SU-DHL-6 (cell line): ENCODE results near the gene ATP6V0C.

Source experiments
- H2AFZ ChIP-seq: fragments of 200-600 bp; sonication (generic); 2 replicates; pipeline ENCODE4 v1.6.1; 2014; ENCODE audit warnings: low read depth, mild to moderate bottlenecking, moderate library complexity, mixed read lengths, antibody characterized with exemption, low read length; ENCODE audit not compliant: severe bottlenecking
- H3F3A ChIP-seq: fragments of 200-600 bp; shearing (Covaris generic); 2 replicates; pipeline ENCODE4 v1.6.0; 2016; ENCODE audit warnings: antibody characterized with exemption, mild to moderate bottlenecking; ENCODE audit not compliant: insufficient read depth
- H3K27ac ChIP-seq: fragments of 200-600 bp; sonication (generic); 2 replicates; pipeline ENCODE4 v1.5.1; 2016; ENCODE audit warnings: low read depth, mild to moderate bottlenecking, low read length, moderate library complexity, mixed read lengths
- H3K27me3 ChIP-seq: fragments of 200-600 bp; sonication (generic), shearing (Covaris generic); 2 replicates; pipeline ENCODE4 v1.6.0; 2014; ENCODE audit warnings: mild to moderate bottlenecking, low read length
- H3K36me3 ChIP-seq: fragments of 200-600 bp; sonication (generic); 2 replicates; pipeline ENCODE4 v1.6.1; 2014; ENCODE audit warnings: mild to moderate bottlenecking, low read length, mixed read lengths
- H3K4me2 ChIP-seq: fragments of 300-600, 200-600 bp; shearing (Covaris generic), sonication (generic); 2 replicates; pipeline ENCODE4 v1.6.0; 2014; ENCODE audit warnings: low read length, low read depth, mild to moderate bottlenecking; ENCODE audit not compliant: poor library complexity, severe bottlenecking
- H3K4me3 ChIP-seq: fragments of 200-600 bp; sonication (generic); 2 replicates; pipeline ENCODE4 v1.5.1; 2014; ENCODE audit warnings: antibody characterized with exemption, low read length, mild to moderate bottlenecking, mixed read lengths; ENCODE audit not compliant: insufficient read depth, poor library complexity, severe bottlenecking
- H3K79me2 ChIP-seq: fragments of 200-600 bp; sonication (generic); 2 replicates; pipeline ENCODE4 v1.6.1; 2014; ENCODE audit warnings: mild to moderate bottlenecking, low read length, moderate library complexity; ENCODE audit not compliant: insufficient read depth
- H3K9ac ChIP-seq: fragments of 200-600 bp; sonication (generic); 2 replicates; pipeline ENCODE4 v1.7.0; 2014; ENCODE audit warnings: mild to moderate bottlenecking, low read length
- H3K9me2 ChIP-seq: fragments of 200-600 bp; sonication (generic); replicated peaks from 2 replicates; pipeline ENCODE4 v1.6.1; 2014; ENCODE audit warnings: low read length; ENCODE audit not compliant: insufficient read depth
- H3K9me3 ChIP-seq: fragments of 200-600 bp; sonication (generic); 2 replicates; pipeline ENCODE4 v1.6.1; 2014; ENCODE audit warnings: low read length, mixed read lengths; ENCODE audit not compliant: insufficient read depth
- H4K20me1 ChIP-seq: fragments of 200-600 bp; sonication (generic); 2 replicates; pipeline ENCODE4 v1.6.1; 2014; ENCODE audit warnings: low read depth, mild to moderate bottlenecking, antibody characterized with exemption, low read length, moderate library complexity, mixed read lengths
- EZH2phosphoT487 ChIP-seq: fragments of 200-600 bp; sonication (generic), shearing (Covaris generic); conservative IDR thresholded peaks from 2 replicates; pipeline ENCODE4 v1.6.1; 2018; ENCODE audit warnings: mild to moderate bottlenecking, antibody characterized with exemption, low read length, moderate library complexity, mixed read lengths
- TF ChIP-seq, protein P1 (sequence below): fragments of 200-600 bp; sonication (generic); IDR thresholded peaks from one replicate; pipeline ENCODE4 v1.5.1; 2017; ENCODE audit warnings: antibody characterized with exemption, mild to moderate bottlenecking, low read length, moderate library complexity; ENCODE audit not compliant: insufficient read depth, poor library complexity, severe bottlenecking

The ATP6V0C gene

DNA sequence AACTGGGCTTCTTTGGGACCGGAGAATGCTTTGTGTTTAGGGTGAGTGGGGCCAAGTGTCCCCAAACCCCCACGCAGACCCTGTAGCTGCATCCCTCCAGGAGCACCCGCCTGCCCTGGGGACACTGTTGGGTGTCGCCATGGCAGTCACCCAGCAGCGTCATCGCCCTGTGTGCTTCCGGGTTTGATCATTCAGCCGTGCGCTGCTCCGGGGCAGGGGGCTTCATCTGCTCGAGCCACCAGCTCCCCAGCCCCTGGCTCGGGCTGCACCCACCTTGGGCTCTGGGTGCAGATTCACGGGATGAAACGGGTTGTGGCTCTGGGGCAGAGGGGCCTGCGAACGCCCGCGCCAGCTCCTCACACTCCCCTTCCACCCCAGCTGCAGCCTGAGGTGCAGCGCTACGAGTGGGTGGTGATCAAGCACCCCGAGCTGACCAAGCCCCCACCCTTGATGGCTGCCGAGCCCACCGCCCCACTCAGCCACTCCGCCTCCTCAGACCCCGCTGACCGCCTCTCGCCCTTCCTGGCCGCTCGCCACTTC, 13.8 kb upstream of the ATP6V0C start:
- no peaks in the 10 kb centered on the region for H4K20me1 ChIP-seq
- H2AFZ ChIP-seq: no peak overlapping the region
- no peak overlapping the region for H3K27ac ChIP-seq
- no peaks in the 10 kb centered on the region for H3K9me3 ChIP-seq
- no peaks in the 10 kb centered on the region for H3K79me2 ChIP-seq
- no peaks in the 10 kb centered on the region for H3K9me2 ChIP-seq
- H3K27me3 ChIP-seq: no peaks in the 10 kb centered on the region
- no peak overlapping the region for H3K4me3 ChIP-seq
- no peak overlapping the region for H3K4me2 ChIP-seq
- no peak for TF ChIP-seq EZH2phosphoT487
- TF ChIP-seq, protein P1, sequence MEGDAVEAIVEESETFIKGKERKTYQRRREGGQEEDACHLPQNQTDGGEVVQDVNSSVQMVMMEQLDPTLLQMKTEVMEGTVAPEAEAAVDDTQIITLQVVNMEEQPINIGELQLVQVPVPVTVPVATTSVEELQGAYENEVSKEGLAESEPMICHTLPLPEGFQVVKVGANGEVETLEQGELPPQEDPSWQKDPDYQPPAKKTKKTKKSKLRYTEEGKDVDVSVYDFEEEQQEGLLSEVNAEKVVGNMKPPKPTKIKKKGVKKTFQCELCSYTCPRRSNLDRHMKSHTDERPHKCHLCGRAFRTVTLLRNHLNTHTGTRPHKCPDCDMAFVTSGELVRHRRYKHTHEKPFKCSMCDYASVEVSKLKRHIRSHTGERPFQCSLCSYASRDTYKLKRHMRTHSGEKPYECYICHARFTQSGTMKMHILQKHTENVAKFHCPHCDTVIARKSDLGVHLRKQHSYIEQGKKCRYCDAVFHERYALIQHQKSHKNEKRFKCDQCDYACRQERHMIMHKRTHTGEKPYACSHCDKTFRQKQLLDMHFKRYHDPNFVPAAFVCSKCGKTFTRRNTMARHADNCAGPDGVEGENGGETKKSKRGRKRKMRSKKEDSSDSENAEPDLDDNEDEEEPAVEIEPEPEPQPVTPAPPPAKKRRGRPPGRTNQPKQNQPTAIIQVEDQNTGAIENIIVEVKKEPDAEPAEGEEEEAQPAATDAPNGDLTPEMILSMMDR: no peak
- no peak overlapping the region for H3K9ac ChIP-seq
- H3K36me3 ChIP-seq: no peaks in the 10 kb centered on the region
- H3F3A ChIP-seq: peaks cover 2% of the 10 kb centered on the region; the same call in 1 of the 2 replicates

DNA sequence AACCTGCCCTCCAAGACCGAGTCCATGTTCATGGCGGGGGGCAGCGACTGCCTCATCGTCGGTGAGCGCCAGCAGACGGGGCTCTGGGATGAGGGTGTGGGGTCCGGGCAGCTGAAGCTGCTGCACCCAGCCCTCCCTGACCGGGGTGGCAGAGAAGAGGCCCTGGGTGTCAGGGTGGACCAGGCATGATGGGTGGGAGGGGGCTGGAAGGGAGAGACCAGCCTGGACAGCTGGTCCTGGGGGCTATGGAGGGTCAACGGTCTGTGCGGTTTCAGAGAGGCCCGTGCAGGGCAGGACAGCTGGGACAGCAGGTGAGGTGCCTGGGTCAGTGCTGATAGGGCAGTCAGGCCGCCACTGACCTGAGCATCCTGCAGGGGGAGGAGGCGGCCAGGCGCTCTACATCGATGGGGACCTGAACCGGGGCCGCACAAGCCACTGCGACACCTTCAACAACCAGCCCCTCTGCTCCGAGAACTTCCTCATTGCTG, 13.3 kb upstream of the ATP6V0C start:
- no peaks in the 10 kb centered on the region for H3K36me3 ChIP-seq
- no peaks in the 10 kb centered on the region for H3K27me3 ChIP-seq
- no peak overlapping the region for H3K4me2 ChIP-seq
- no peaks in the 10 kb centered on the region for H3K9me2 ChIP-seq
- no peak overlapping the region for H3K9ac ChIP-seq
- H4K20me1 ChIP-seq: no peaks in the 10 kb centered on the region
- H3K9me3 ChIP-seq: no peaks in the 10 kb centered on the region
- no peak overlapping the region for H3K4me3 ChIP-seq
- peaks cover 2% of the 10 kb centered on the region; the same call in 1 of the 2 replicates for H3F3A ChIP-seq
- TF ChIP-seq, protein P1: no peak
- TF ChIP-seq EZH2phosphoT487: no peak
- no peak overlapping the region for H2AFZ ChIP-seq
- no peak overlapping the region for H3K27ac ChIP-seq
- no peaks in the 10 kb centered on the region for H3K79me2 ChIP-seq

DNA sequence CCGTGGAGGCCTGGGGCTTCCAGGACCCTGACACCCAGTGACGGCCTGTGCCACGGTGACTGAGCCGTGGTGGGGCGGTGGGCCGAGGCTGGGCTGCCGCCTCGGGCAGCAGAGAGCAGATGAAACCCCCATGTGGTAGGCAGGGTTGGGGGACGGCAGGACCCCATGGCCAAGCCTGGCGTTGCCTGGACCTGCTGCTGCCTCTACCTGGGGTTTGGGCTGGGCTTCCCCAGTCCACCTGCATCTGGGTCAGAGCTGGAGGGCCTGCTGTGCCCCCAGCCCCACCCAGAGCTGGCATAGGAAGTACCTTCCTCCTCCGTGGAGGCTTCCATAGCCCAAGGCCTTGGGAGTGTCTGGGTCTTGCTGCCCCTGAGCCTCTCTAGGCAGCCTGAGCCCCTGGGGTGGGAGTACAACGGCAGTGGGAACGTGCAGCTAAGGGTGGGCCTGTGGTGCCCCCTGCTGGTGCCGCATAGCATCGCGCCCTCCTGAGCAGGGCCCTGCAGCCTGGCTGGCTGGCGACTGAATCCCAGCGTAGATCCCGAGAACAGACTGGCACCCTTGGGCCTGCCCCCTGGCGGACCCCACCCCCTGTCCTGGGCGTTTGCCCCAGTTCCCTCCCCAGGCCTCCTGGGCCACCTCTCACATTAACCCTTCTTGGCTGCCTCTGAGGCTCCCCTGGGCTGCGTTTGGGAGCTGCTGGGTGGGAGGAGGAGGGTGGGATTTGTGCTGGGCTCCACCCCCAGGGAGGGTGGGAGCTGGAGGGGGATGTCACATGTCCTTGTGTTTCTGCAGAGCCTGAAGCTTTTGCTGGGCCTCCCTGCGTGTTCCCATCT, 12.6 kb upstream of the ATP6V0C start:
- Histone ChIP-seq H3K79me2 (no peaks in the 10 kb centered on the region), H3K27ac (no peak overlapping the region), H3K9ac (no peak overlapping the region), H3K4me3 (no peak overlapping the region), H4K20me1 (no peaks in the 10 kb centered on the region), H3K4me2 (no peak overlapping the region), H3K27me3 (no peaks in the 10 kb centered on the region), H3K9me3 (no peaks in the 10 kb centered on the region), H2AFZ (no peak overlapping the region), H3K36me3 (no peaks in the 10 kb centered on the region), H3K9me2 (no peaks in the 10 kb centered on the region), H3F3A (peaks cover 2% of the 10 kb centered on the region; the same call in 1 of the 2 replicates)
- TF ChIP-seq EZH2phosphoT487: no peak
- TF ChIP-seq, protein P1: peak; percentile 87
